MM.1S (cell line): Measurements from ENCODE around the gene SLAMF7.
"Not testable (repeated sequence)": the region's sequence is repeated elsewhere in the genome, so short reads cannot be mapped to it uniquely, and the experiment has no call there.

ENCODE experiments used
- DNase-seq: peaks from one replicate; pipeline ENCODE4 v3.0.0-alpha.2; 2015
- H2AFZ ChIP-seq: fragments of 300-600 bp; sonication (generic); 2 replicates; pipeline ENCODE4 v1.6.0; 2016; ENCODE audit warnings: antibody characterized with exemption, low read length
- H3F3A ChIP-seq: fragments of 300-600 bp; sonication (generic); 2 replicates; pipeline ENCODE4 v1.6.1; 2016; ENCODE audit warnings: mild to moderate bottlenecking, antibody characterized with exemption, low read length, moderate library complexity, mixed read lengths; ENCODE audit not compliant: insufficient read depth
- H3K27ac ChIP-seq: fragments of 300-600 bp; sonication (generic); 2 replicates; pipeline ENCODE4 v1.5.1; 2016; ENCODE audit warnings: mild to moderate bottlenecking, low read length
- H3K27me3 ChIP-seq: fragments of 300-600 bp; sonication (generic); replicated peaks from 2 replicates; pipeline ENCODE4 v1.6.0; 2016; ENCODE audit warnings: low read length; ENCODE audit not compliant: insufficient read depth
- H3K36me3 ChIP-seq: fragments of 300-600 bp; sonication (generic); replicated peaks from 2 replicates; pipeline ENCODE4 v1.6.1; 2016; ENCODE audit warnings: mild to moderate bottlenecking, low read length, mixed read lengths; ENCODE audit not compliant: insufficient read depth
- H3K4me1 ChIP-seq: fragments of 300-600 bp; sonication (generic); 2 replicates; pipeline ENCODE4 v1.6.1; 2016; ENCODE audit warnings: low read length, mixed read lengths
- H3K4me2 ChIP-seq: fragments of 300-600 bp; sonication (generic); 2 replicates; pipeline ENCODE4 v1.6.0; 2016; ENCODE audit warnings: low read depth, low read length
- H3K4me3 ChIP-seq: fragments of 300-600 bp; sonication (generic); 2 replicates; pipeline ENCODE4 v1.5.1; 2016; ENCODE audit warnings: low read length, mixed read lengths
- H3K79me2 ChIP-seq: fragments of 300-600 bp; sonication (generic); 2 replicates; pipeline ENCODE4 v1.6.1; 2016; ENCODE audit warnings: mixed run types, low read length, mixed read lengths
- H3K9ac ChIP-seq: fragments of 300-600 bp; sonication (generic); 2 replicates; pipeline ENCODE4 v1.6.1; 2016; ENCODE audit warnings: low read length, mixed read lengths
- H3K9me2 ChIP-seq: fragments of 300-600 bp; sonication (generic); replicated peaks from 2 replicates; pipeline ENCODE4 v1.6.1; 2016; ENCODE audit warnings: mild to moderate bottlenecking, low read length, mixed read lengths; ENCODE audit not compliant: insufficient read depth
- H3K9me3 ChIP-seq: fragments of 300-600 bp; sonication (generic); replicated peaks from 2 replicates; pipeline ENCODE4 v1.6.1; 2016; ENCODE audit warnings: mild to moderate bottlenecking, low read length, mixed read lengths; ENCODE audit not compliant: insufficient read depth
- H4K20me1 ChIP-seq: fragments of 300-600 bp; sonication (generic); 2 replicates; pipeline ENCODE4 v1.6.1; 2016; ENCODE audit warnings: mild to moderate bottlenecking, low read length, moderate library complexity, mixed read lengths; ENCODE audit not compliant: insufficient read depth
- CTCF ChIP-seq: fragments of 300-600 bp; sonication (generic); IDR thresholded peaks from 2 replicates; pipeline ENCODE4 v1.5.1; 2016; ENCODE audit warnings: antibody characterized with exemption, low read length, mixed read lengths
- EZH2 ChIP-seq: fragments of 300-600 bp; sonication (generic); optimal IDR thresholded peaks from 2 replicates; pipeline ENCODE3; 2017; ENCODE audit warnings: low read depth, mild to moderate bottlenecking, antibody characterized with exemption, low read length, mixed read lengths
- EZH2phosphoT487 ChIP-seq: fragments of 300-600 bp; sonication (generic); IDR thresholded peaks from 2 replicates; pipeline ENCODE4 v1.6.1; 2018; ENCODE audit warnings: antibody characterized with exemption, low read length

The SLAMF7 gene

DNA sequence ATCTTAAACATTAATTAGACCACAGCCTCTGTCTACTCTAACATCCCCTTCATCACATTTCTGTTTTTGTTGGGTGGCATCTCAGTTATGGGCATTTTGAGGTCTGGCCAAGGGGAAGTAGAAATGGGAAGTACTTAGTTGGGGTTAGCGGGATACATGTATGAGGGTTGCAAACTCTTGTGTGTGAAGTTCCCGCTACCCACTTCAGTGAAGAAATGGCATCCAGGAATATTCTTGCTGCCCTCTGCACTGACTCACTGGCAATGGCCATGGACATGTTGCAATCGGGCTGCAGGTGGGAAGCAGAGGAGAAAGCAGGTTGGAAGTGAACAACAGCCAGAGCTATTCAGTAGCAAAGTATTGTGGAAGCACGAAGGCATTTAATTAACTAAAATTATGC lies 34.8 kb upstream of the SLAMF7 start:
- no peaks in the 10 kb centered on the region for H3K27me3 ChIP-seq
- H3K79me2 ChIP-seq = peaks cover 100% of the 10 kb centered on the region
- peaks cover 27% of the 10 kb centered on the region for H3K36me3 ChIP-seq
- no peaks in the 10 kb centered on the region for H3K9me3 ChIP-seq
- peak overlapping the region; percentile 46; the same call in 1 of the 2 replicates for H3K4me2 ChIP-seq
- no peak overlapping the region for H3K4me3 ChIP-seq
- H3K9ac ChIP-seq = no peak overlapping the region
- H3K9me2 ChIP-seq = no peaks in the 10 kb centered on the region
- no peak overlapping the region for H2AFZ ChIP-seq
- DNase-seq = peak; percentile 2
- peaks cover 45% of the 10 kb centered on the region for H3K4me1 ChIP-seq
- H3F3A ChIP-seq = peaks cover 29% of the 10 kb centered on the region
- peaks cover 67% of the 10 kb centered on the region for H4K20me1 ChIP-seq
- no peak overlapping the region for H3K27ac ChIP-seq
- TF ChIP-seq EZH2phosphoT487 (no peak), EZH2 (no peak), CTCF (no peak)

GRCh38 chr1:160705212-160705621 lies 33.8 kb upstream of the SLAMF7 start:
- H3K27me3 ChIP-seq, H3K9ac ChIP-seq, H3K4me3 ChIP-seq, H3K9me2 ChIP-seq, H2AFZ ChIP-seq, H3K27ac ChIP-seq, H3K9me3 ChIP-seq: not testable (repeated sequence)
- DNase-seq = peak; percentile 1
- H3K36me3 ChIP-seq = peaks cover 25% of the 10 kb centered on the region; the same call in 1 of the 2 replicates
- H4K20me1 ChIP-seq = peaks cover 59% of the 10 kb centered on the region
- H3K4me1 ChIP-seq = peaks cover 45% of the 10 kb centered on the region
- H3K79me2 ChIP-seq = peaks cover 100% of the 10 kb centered on the region
- H3K4me2 ChIP-seq = peak overlapping the region; percentile 46
- peaks cover 39% of the 10 kb centered on the region for H3F3A ChIP-seq

DNA sequence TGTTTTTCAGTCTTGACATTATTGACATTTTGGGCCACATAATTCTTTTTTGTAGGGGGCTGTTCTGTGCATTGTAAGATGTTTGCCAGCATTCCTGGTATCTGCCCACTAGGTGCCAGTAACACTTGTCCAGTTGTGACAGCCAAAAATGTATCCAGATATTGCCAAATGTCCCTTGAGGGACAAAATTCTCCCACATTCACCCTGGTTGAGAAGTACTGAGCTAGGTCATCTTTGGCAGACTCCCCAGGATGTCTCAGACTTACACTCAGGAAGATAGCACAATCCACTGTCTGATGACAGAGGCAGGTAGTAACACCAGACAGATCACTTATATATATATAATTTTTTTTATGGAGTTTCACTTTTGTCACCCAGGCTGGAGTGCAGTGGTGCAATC lies 33.3 kb upstream of the SLAMF7 start:
- H3K79me2 ChIP-seq = peaks cover 100% of the 10 kb centered on the region
- H3K4me3 ChIP-seq = no peak overlapping the region
- no peak overlapping the region for H2AFZ ChIP-seq
- no peaks in the 10 kb centered on the region for H3K27me3 ChIP-seq
- no peak overlapping the region for H3K27ac ChIP-seq
- no peaks in the 10 kb centered on the region for H3K9me2 ChIP-seq
- peaks cover 54% of the 10 kb centered on the region for H4K20me1 ChIP-seq
- peak; percentile 32 for TF ChIP-seq CTCF
- no peak for TF ChIP-seq EZH2
- no peaks in the 10 kb centered on the region for H3K9me3 ChIP-seq
- H3K36me3 ChIP-seq = peaks cover 23% of the 10 kb centered on the region; the same call in 1 of the 2 replicates
- peaks cover 44% of the 10 kb centered on the region for H3F3A ChIP-seq
- H3K4me1 ChIP-seq = peaks cover 45% of the 10 kb centered on the region
- H3K4me2 ChIP-seq = peak overlapping the region; percentile 46
- DNase-seq = no peak
- H3K9ac ChIP-seq = no peak overlapping the region

DNA sequence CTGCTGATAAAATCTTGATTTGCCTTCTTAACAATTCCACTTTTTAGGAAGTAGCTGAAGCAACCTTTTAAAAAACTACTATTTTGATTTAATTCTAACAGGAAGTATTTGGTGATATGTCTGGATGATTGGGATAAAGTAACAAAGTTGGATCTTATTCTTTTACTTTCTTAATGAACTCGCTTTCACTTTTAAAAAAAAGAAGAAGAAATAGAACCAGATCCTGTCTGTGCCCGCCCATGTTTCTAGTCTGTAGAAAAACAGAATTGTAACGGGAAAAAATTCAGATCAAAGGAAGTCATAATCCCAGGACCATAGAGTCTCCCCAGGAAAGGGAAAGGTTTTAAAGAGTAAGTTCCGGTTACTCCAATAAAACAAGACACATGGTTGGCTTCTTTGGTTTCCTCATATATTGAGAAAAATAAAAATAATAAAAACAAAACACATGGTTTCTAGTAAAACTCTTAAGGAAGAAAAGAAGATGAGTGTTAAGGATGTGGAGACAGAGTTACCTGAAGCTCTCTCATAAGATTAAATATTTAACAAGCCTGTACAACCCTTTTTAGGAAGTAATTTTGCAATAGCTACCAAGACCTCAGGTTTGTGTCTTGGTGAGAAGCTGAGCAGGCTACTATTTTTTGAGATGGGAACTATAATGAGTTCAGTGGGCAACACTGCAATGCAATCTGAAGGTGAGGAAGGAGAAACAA lies 32.4 kb upstream of the SLAMF7 start:
- Histone ChIP-seq H2AFZ (no peak overlapping the region), H3K4me2 (peak overlapping the region; percentile 84), H3K27me3 (no peaks in the 10 kb centered on the region), H4K20me1 (peaks cover 47% of the 10 kb centered on the region), H3K79me2 (peaks cover 100% of the 10 kb centered on the region), H3K9me2 (no peaks in the 10 kb centered on the region), H3K27ac (peak overlapping the region; percentile 95; the same call in 1 of the 2 replicates), H3K9me3 (no peaks in the 10 kb centered on the region), H3K4me1 (peaks cover 45% of the 10 kb centered on the region), H3K9ac (peak overlapping the region; percentile 23; the same call in 1 of the 2 replicates), H3K4me3 (peak overlapping the region; percentile 83), H3K36me3 (peaks cover 23% of the 10 kb centered on the region; the same call in 1 of the 2 replicates), H3F3A (peaks cover 52% of the 10 kb centered on the region)
- TF ChIP-seq CTCF = no peak
- no peak for TF ChIP-seq EZH2
- TF ChIP-seq EZH2phosphoT487 = no peak
- DNase-seq = peak; percentile 3
